Liver (tissue), 9 donors: ENCODE measurements around the gene TP73. TPM values are rescaled to one million over a fixed set of nuclear protein-coding genes. Genes with fewer than 3 reads are reported as not detected.

Source experiments
- DNase-seq: peaks from one replicate; pipeline ENCODE4 v3.0.0-alpha.2; 2017; ENCODE audit warnings: low spot score
- H3K27ac ChIP-seq, 2 donors: one replicate each; pipeline ENCODE4 v1.7.0; 2013; ENCODE audit warnings: inconsistent platforms in 2 of 2, low read length in 2 of 2, control low read depth in 1 of 2, low read depth in 1 of 2, mild to moderate bottlenecking in 1 of 2
- H3K27me3 ChIP-seq, 4 donors: one replicate each; pipeline versions ENCODE4 v1.6.1 to v1.7.0; 2013; ENCODE audit warnings: low read length in 3 of 4, inconsistent platforms in 1 of 4, mild to moderate bottlenecking in 1 of 4, moderate library complexity in 1 of 4; ENCODE audit not compliant: control insufficient read depth in 4 of 4, insufficient read depth in 4 of 4
- H3K36me3 ChIP-seq, 4 donors: one replicate each; pipeline versions ENCODE4 v1.6.1 to v1.7.0; 2013; ENCODE audit warnings: low read length in 3 of 4, mild to moderate bottlenecking in 3 of 4, low read depth in 1 of 4, moderate library complexity in 1 of 4; ENCODE audit not compliant: control insufficient read depth in 4 of 4, insufficient read depth in 3 of 4
- H3K4me1 ChIP-seq, 4 donors: one replicate each; pipeline versions ENCODE4 v1.6.1 to v1.7.0; 2013; ENCODE audit warnings: low read length in 3 of 4, mild to moderate bottlenecking in 3 of 4, moderate library complexity in 1 of 4; ENCODE audit not compliant: control insufficient read depth in 4 of 4, insufficient read depth in 4 of 4
- H3K4me3 ChIP-seq, 3 donors: one replicate each; pipeline versions ENCODE4 v1.6.1 to v1.7.0; 2013; ENCODE audit warnings: low read length in 3 of 3, control low read depth in 1 of 3, low read depth in 1 of 3, mild to moderate bottlenecking in 1 of 3
- H3K9ac ChIP-seq, 2 donors: one replicate each; pipeline ENCODE4 v1.7.0; 2013; ENCODE audit warnings: low read length in 2 of 2, mild to moderate bottlenecking in 2 of 2, moderate library complexity in 2 of 2, control low read depth in 1 of 2, low read depth in 1 of 2
- H3K9me3 ChIP-seq, 4 donors: one replicate each; pipeline versions ENCODE4 v1.6.1 to v1.7.0; 2013; ENCODE audit warnings: low read length in 3 of 4; ENCODE audit not compliant: control insufficient read depth in 4 of 4
- ATF3 ChIP-seq: IDR thresholded peaks from 2 replicates; pipeline ENCODE4 v1.6.1; 2016; ENCODE audit warnings: antibody characterized with exemption
- EGR1 ChIP-seq, 2 donors: IDR thresholded peaks; 2 replicates each; pipeline ENCODE4 v1.6.1; 2016 to 2018; ENCODE audit warnings: antibody characterized with exemption in 2 of 2, low read depth in 2 of 2
- FOXA1 ChIP-seq: IDR thresholded peaks from 2 replicates; pipeline ENCODE4 v1.6.1; 2016; ENCODE audit warnings: antibody characterized with exemption
- FOXA2 ChIP-seq: IDR thresholded peaks from 2 replicates; pipeline ENCODE4 v1.6.1; 2016; ENCODE audit warnings: antibody characterized with exemption
- GABPA ChIP-seq, 2 donors: IDR thresholded peaks in 1 of 2; conservative IDR thresholded peaks in 1 of 2; 2 replicates each; pipeline ENCODE4 v1.6.1; 2016; ENCODE audit warnings: antibody characterized with exemption in 2 of 2, mild to moderate bottlenecking in 1 of 2, moderate library complexity in 1 of 2
- HNF4A ChIP-seq, 2 donors: conservative IDR thresholded peaks; 2 replicates each; pipeline ENCODE4 v1.6.1; 2016; ENCODE audit warnings: antibody characterized with exemption in 2 of 2, mild to moderate bottlenecking in 2 of 2
- HNF4G ChIP-seq: IDR thresholded peaks from 2 replicates; pipeline ENCODE4 v1.6.1; 2016; ENCODE audit warnings: antibody characterized with exemption
- JUND ChIP-seq, 2 donors: IDR thresholded peaks; 2 replicates each; pipeline ENCODE4 v1.6.1; 2016; ENCODE audit warnings: antibody characterized with exemption in 2 of 2
- NR2F2 ChIP-seq: IDR thresholded peaks from 2 replicates; pipeline ENCODE4 v1.6.1; 2016; ENCODE audit warnings: antibody characterized with exemption
- REST ChIP-seq: IDR thresholded peaks from 2 replicates; pipeline ENCODE4 v1.6.1; 2016; ENCODE audit warnings: antibody characterized with exemption, mild to moderate bottlenecking
- RXRA ChIP-seq, 2 donors: IDR thresholded peaks; 2 replicates each; pipeline ENCODE4 v1.6.1; 2017 to 2018; ENCODE audit warnings: antibody characterized with exemption in 2 of 2, mild to moderate bottlenecking in 1 of 2
- SP1 ChIP-seq: IDR thresholded peaks from 2 replicates; pipeline ENCODE4 v1.6.1; 2018; ENCODE audit warnings: antibody characterized with exemption, mild to moderate bottlenecking
- TAF1 ChIP-seq: conservative IDR thresholded peaks from 2 replicates; pipeline ENCODE4 v1.6.1; 2016; ENCODE audit warnings: antibody characterized with exemption, mild to moderate bottlenecking
- YY1 ChIP-seq: IDR thresholded peaks from 2 replicates; pipeline ENCODE4 v1.6.1; 2016; ENCODE audit warnings: antibody characterized with exemption, mild to moderate bottlenecking
- WGBS: extraction: QIAGEN DNeasy Blood & Tissue Kit; methylation state at CpG from one replicate; pipeline ENCODE4 v1.1.7; 2013; 5-methylcytosine and 5-hydroxymethylcytosine counted together
- polyA plus RNA-seq, 2 donors: library from polyadenylated mRNA; stranded (reverse) in 1 of 2; unstranded in 1 of 2; fragments of 200-250 nt in 1 of 2; fragments of >200 nt in 1 of 2; fragmentation: Nextera tagmentation in 1 of 2; extraction: Ambion mirVana in 1 of 2; gene quantifications; one replicate each; pipeline versions ENCODE4 v1.2.1 to v1.2.3, GENCODE V29; 2013 to 2015
- total RNA-seq, 2 donors: library from RNA; depleted of rRNA; stranded (reverse); fragments of >200 nt; gene quantifications; one replicate each; pipeline ENCODE4 v1.2.3, GENCODE V29; 2014
- TF ChIP-seq, protein P1 (sequence below): fragments of 150-350 bp; IDR thresholded peaks from 2 replicates; pipeline ENCODE4 v1.5.1; 2017; ENCODE audit warnings: improper control_type of control experiment, low read depth, low read length; ENCODE audit not compliant: missing input control
- TF ChIP-seq, protein P2 (sequence below): IDR thresholded peaks from 2 replicates; pipeline ENCODE4 v1.6.1; 2016; ENCODE audit warnings: antibody characterized with exemption
- TF ChIP-seq, protein P3 (sequence below): IDR thresholded peaks from 2 replicates; pipeline ENCODE4 v1.6.1; 2016; ENCODE audit warnings: antibody characterized with exemption
- donor health status: healthy.
- donor health status: healthy.
- donor health status: healthy.
- donor health status: healthy.
- donor health status: healthy.

TP73 gene
- total and polyA plus RNA-seq, 4 donors, result 0.08 to 0.29 (median 0.18) TPM

- Histone ChIP-seq H3K9ac (no peak overlapping the region), H3K4me3 (no peak overlapping the region), H3K27ac (no peak overlapping the region), H3K27me3 (no peaks in the 10 kb centered on the region), H3K9me3 (no peaks in the 10 kb centered on the region), H3K36me3 (peaks cover 1 to 32% (median 9%) of the 10 kb centered on the region in 4 donors), H3K4me1 (peaks cover 7 to 33% (median 19%) of the 10 kb centered on the region in 4 donors)
- TF ChIP-seq HNF4A (conservative IDR thresholded peaks at IDR 0.05) (no peak), HNF4G (no peak), SP1 (no peak), ATF3 (no peak), YY1 (no peak), NR2F2 (no peak), FOXA1 (no peak), REST (no peak), FOXA2 (no peak), EGR1 (IDR thresholded peaks at IDR 0.05; ENCODE audit: low read depth in 2 of 2) (no peak), JUND (IDR thresholded peaks at IDR 0.05) (no peak), RXRA (IDR thresholded peaks at IDR 0.05) (no peak), TAF1 (no peak), GABPA (IDR thresholded peaks at IDR 0.05 in 1 of 2, conservative IDR thresholded peaks at IDR 0.05 in 1 of 2) (no peak)
- TF ChIP-seq, protein P1, sequence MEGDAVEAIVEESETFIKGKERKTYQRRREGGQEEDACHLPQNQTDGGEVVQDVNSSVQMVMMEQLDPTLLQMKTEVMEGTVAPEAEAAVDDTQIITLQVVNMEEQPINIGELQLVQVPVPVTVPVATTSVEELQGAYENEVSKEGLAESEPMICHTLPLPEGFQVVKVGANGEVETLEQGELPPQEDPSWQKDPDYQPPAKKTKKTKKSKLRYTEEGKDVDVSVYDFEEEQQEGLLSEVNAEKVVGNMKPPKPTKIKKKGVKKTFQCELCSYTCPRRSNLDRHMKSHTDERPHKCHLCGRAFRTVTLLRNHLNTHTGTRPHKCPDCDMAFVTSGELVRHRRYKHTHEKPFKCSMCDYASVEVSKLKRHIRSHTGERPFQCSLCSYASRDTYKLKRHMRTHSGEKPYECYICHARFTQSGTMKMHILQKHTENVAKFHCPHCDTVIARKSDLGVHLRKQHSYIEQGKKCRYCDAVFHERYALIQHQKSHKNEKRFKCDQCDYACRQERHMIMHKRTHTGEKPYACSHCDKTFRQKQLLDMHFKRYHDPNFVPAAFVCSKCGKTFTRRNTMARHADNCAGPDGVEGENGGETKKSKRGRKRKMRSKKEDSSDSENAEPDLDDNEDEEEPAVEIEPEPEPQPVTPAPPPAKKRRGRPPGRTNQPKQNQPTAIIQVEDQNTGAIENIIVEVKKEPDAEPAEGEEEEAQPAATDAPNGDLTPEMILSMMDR, result no peak
- TF ChIP-seq, protein P2, sequence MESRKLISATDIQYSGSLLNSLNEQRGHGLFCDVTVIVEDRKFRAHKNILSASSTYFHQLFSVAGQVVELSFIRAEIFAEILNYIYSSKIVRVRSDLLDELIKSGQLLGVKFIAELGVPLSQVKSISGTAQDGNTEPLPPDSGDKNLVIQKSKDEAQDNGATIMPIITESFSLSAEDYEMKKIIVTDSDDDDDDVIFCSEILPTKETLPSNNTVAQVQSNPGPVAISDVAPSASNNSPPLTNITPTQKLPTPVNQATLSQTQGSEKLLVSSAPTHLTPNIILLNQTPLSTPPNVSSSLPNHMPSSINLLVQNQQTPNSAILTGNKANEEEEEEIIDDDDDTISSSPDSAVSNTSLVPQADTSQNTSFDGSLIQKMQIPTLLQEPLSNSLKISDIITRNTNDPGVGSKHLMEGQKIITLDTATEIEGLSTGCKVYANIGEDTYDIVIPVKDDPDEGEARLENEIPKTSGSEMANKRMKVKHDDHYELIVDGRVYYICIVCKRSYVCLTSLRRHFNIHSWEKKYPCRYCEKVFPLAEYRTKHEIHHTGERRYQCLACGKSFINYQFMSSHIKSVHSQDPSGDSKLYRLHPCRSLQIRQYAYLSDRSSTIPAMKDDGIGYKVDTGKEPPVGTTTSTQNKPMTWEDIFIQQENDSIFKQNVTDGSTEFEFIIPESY, result no peak
- TF ChIP-seq, protein P3, sequence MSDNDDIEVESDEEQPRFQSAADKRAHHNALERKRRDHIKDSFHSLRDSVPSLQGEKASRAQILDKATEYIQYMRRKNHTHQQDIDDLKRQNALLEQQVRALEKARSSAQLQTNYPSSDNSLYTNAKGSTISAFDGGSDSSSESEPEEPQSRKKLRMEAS, result no peak
- no peak for DNase-seq
- 95% methylated on average over 22 of the region's 22 CpGs for WGBS
These were observed 89.5 kb downstream of the TP73 start for GRCh38 chr1:3741566-3742438.
